T follicular helper cell (primary cell): ENCODE data around the gene TRERF1.
"Not testable (repeated sequence)": the region's sequence is repeated elsewhere in the genome, so short reads cannot be mapped to it uniquely, and the experiment has no call there.

Source experiments
- DNase-seq: peaks from one replicate; pipeline ENCODE4 v3.0.0-alpha.2; 2020; ENCODE audit warnings: low read depth

Gene TRERF1

GRCh38 chr6:42335896-42336295 lies 115.8 kb downstream of the TRERF1 start:
- no peak for DNase-seq

DNA sequence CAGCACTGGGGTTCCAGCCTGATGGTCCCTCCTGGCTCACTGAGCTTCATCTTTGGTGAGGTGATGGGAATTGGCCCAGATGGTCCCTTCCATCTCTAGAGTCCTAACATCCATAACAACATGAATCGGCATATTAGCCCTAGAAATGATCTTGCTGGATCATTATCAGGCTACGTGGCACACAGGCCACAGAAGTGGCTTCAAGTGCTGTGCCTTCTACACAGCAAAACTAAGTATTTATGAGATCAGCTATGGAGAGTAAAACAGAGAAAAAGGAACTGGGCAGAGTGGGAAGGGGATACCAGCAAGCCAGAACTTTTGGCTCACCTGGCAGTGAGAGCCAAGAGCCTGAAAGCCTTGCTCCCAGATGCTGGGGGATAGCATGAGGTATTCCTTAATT lies 116.9 kb downstream of the TRERF1 start:
- no peak for DNase-seq

GRCh38 chr6:42333612-42334011 lies 118.1 kb downstream of the TRERF1 start:
- DNase-seq, result no peak

DNA sequence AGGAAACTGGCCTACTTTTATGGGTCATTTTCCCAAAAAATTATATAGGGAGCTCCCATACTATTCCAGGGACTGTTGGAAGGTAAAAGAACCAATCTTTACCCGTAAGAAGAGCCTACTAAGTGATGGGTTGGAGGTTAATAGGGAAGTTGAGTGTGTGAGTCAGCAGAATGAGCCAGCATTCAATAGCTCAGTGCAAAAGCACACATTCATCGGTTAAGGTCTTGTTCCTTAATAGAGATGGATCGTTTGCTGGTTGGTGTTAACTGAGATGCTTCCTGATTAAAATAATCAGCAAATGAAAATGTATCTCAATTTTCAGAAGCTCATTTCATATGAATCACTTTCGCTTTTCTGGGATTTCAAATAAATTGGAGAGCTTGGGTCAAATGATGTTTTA lies 118.8 kb downstream of the TRERF1 start:
- no peak for DNase-seq

DNA sequence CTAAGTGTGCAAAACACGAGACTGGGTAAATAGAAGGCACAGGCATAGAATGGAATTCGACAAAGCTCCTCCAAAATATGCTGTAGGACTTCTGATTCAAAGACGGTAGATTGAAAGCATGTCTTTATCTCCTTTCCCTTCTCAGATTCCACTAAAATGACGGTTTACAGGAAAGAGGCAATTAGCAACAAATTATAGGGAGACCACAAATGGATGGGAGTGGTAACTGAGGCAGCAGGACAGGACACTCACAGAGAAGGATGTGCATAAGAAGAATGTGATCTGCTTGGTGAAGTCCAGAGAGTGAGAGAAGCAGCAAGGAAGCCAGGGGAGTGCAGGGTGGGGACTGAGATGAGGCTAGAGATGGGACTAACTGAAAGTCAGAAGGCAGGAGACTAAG lies 120.7 kb downstream of the TRERF1 start:
- no peak for DNase-seq

DNA sequence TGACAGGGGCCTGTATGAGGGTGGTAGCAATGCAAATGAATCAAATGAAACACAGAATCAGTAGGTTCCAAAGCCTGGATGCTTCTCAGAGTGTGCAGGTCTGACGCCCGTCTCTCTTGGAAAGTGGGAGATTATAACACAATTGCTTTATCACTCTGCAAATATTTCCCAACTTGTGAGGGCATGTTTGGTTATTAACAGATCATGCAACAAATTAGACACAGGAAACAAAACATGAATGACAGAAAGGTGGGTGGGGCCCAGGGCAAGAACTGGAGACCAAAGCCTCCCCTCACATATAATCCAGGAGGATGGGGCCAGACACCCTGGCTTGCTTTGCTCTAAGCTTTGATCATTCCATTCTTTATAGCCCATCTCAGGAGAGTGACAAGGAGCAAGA lies 125.5 kb downstream of the TRERF1 start:
- DNase-seq, result no peak

DNA sequence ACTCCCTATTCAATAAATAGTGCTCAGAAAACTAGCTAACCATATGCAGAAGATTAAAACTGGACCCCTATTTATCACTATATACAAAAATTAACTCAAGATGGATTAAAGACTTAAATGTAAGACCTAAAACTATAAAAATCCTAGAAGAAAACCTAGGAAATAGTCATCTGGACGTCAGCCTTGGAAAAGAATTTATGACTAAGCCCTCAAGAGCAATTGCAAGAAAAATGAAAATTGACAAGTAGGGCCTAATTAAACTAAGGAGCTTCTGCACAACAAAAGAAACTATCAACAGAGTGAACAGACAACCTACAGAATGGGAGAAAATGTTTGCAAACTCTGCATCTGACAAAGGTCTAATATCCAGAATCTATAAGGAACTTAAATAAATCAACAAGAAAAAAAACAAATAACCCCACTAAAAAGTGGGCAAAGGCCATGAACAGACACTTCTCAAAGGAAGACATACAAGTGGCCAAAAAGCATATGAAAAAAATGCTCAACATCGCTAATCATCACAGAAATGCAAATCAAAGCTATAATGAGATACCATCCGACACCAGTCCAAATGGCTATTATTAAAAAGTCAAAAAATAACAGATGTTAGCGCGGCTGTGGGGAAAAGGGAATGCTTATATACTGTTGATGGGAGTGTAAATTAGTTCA lies 126.9 kb downstream of the TRERF1 start:
- not testable (repeated sequence) for DNase-seq

- no peak for DNase-seq
Measured at GRCh38 chr6:42322676-42323075, 129.1 kb downstream of the TRERF1 start.

DNA sequence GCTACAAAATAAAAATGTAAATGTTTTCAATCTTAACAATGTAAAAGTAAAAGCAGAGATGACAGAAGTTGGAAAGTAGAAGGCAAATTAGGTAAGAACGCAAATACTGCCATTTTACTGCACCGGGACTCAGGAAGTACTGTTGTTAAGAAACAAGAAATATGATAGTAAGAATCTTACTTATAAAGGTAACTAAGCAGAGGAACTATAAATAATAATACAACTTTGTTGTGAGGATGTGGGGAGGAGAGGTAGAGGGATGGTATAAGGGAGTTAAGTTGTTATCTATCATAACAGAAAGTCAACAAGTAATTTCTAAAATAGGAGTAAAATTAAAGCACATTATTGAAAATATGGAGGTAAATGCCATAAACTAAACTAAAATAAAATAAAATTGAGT lies 129.8 kb downstream of the TRERF1 start:
- DNase-seq, result no peak

GRCh38 chr6:42320762-42321161 lies 131.0 kb downstream of the TRERF1 start:
- no peak for DNase-seq

GRCh38 chr6:42318480-42318879 lies 133.2 kb downstream of the TRERF1 start:
- no peak for DNase-seq

GRCh38 chr6:42316981-42317380 lies 134.7 kb downstream of the TRERF1 start:
- no peak for DNase-seq

GRCh38 chr6:42315991-42316970 lies 135.4 kb downstream of the TRERF1 start:
- no peak for DNase-seq

- no peak for DNase-seq
Measured at GRCh38 chr6:42315259-42315990, 136.3 kb downstream of the TRERF1 start.

DNA sequence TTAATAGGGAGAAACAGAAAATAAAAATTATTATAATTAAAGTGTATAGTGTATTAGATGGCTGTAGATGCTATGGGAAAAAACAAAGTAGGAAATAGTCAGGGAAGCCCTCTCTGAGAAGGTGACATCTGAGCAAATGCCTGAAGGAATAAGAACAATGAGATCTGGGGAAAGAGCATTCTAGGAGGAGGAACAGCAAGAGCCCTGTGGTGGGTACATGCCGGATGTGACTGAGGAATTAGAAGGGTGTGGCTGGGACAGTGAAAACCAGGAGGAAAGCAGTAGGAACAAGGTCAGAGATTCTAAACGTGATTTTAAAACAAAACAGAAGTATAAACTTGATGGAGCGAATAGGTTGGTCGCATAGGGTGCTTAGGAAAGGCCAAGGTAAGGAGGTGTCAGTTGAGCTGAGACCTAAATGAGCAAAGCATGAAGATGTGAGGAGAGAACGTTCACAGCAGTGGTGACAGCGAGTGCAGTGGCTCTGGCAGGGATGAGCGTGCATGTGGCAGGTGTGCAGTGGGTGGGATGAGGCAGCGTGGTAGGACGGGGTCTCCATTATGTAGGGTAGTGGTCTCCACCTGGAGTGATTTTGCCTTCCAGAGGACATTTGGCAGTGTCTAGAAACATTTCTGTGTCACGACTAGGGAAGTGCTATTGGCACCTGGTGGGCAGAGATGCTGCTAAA lies 137.0 kb downstream of the TRERF1 start:
- DNase-seq, result no peak

DNA sequence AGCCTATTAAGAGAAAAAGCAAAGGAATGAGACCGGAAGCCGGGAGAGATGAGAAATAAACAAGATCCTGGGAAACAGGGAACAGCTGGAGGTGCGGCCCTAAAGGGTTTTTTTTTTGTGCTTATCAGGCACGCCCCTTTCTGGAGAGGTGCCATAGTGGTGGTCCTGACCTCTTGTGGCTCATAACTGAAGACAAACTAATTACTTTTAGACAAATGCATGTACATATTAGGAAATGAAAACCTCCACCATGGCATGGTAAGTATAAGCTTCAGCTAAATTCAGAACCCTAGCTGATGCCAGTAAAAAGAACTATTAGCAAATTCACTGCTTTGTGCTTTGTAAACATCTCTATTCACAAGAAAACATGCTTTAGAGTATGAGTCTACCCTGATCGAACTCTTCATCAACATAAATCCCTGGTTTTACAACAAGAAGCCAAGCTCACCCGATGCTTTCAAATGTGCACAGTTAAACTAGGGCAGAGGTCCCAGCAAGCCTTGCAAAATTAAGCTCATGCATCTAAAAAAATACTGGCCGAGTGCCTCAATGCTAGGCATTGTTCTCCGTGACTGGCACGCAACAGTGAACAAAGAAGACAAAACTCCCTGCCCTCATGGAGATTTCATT lies 137.7 kb downstream of the TRERF1 start:
- DNase-seq, result no peak

GRCh38 chr6:42313038-42313437 lies 138.7 kb downstream of the TRERF1 start:
- no peak for DNase-seq

DNA sequence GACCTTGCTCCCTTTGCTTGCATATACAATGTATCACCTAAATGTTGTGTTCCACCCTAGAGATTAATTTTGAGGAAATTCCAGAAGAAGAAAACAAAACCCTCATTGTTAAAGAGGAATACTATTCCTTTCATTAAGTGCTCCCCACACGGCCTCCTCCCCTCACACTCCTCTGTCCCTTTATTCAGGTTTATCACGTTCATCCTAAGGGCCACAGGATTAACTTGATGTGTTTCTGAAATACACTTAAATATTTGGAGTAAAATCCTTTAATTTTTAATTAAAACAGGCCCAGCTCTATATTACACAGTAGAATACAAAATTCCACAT lies 144.6 kb downstream of the TRERF1 start:
- no peak for DNase-seq

GRCh38 chr6:42306439-42307140 lies 145.1 kb downstream of the TRERF1 start:
- no peak for DNase-seq

- no peak for DNase-seq
Measured at GRCh38 chr6:42304053-42304712, 147.5 kb downstream of the TRERF1 start.
